Activated naive CD4-positive, alpha-beta T cell (primary cell): ENCODE results near the gene GRP.

Experiments used
- DNase-seq, 4 experiments: peaks; one replicate each; lab custom pipeline; 2025; lab: John Stamatoyannopoulos, UW

The GRP gene

GRCh38 chr18:59268127-59268720 lies 48.3 kb downstream of the GRP start:
- DNase-seq = no peak

DNA sequence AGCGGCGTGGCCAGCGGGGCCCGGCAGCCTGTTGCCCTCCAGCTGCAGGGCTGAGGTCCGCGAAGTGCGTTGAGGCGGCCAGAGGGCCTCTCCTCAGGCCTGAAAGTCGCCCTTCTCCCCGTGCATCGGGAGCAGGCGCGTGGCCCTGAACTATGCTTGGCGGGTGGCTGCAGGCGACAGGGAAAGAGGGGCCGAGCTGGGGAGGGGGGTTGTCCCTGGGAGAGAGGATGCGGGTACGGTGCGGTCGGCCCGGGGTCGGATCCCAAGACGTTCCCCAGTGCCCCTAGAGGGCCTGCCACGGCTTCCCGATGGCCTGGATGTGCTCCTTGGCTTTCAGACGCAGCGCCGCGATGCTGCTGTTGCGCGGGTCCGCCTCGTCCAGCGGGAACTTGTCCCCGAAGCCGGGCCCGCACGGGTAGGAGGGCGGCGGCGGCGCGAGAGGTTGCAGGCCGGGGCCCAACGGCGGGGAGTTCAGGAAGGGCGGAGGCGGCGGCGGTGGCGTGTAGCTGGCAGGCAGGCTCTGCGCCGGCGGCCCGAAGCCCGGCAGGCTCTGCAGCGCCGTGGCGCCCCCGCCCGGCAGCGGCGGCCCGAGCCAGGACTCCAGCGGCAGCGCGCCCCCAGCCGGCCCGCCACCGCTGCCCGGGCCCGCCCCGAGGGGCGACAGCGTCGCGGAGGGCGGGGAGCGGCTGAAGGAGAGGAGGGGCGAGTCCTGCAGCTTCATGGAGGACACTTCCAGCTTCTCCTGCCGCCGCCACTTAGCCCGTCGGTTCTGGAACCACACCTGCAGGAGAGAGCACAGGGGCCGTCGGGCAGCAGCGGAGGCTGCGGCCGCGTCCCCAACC lies 49.0 kb downstream of the GRP start:
- DNase-seq = no peak

DNA sequence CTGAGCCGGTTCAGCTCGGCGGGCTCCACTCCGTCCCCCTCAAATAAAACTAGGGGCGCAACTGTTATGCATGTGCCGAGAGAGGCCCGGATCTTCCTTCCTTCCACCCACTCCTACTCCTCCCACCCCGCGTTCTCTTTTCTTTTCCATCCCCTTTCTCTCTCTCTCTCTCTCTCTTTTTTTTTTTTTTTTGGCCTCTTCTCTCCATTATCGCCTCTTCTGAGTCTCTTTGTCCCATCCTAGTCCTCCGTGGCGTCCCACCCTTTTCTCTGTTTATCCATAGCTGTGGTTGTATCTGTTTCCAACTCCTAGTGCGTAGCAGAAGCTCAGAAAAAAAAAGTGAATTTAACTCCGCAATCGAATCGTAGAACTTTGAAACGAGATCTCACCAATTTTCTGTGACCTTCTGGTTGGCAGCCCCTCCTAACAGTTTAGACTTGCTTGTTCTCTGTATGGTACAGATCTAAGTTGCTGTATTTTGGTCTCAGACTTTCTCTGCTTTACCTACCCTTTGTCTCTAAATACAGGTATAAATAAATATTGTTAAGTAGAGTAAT lies 49.7 kb downstream of the GRP start:
- no peak for DNase-seq

DNA sequence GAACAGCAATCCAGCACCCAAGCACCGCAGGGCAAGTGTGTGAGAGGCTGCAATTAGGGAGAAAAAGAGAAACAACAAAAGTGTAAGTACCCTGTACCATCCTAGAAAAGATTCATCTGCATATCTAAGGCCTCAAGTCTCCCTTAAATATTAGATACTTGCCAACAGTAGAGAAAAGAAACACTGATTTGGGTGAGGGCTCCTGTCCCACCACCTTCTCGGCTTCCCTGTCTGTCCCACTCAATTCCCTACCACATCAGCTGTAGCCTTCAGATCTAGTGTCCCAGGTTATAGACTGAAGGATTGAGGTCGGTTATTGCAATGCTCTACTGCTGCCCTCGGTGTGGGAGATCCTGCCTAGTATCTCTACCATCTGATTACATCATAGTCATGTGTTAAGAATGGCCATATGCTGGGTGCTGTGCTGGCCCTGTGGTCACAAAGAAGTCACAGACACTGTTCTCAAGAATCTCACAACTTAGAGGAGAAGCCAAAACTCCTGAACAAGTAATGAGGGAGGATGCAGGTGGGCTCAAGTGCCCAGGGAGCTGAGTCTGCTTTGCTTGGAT lies 50.8 kb downstream of the GRP start:
- DNase-seq = no peak

DNA sequence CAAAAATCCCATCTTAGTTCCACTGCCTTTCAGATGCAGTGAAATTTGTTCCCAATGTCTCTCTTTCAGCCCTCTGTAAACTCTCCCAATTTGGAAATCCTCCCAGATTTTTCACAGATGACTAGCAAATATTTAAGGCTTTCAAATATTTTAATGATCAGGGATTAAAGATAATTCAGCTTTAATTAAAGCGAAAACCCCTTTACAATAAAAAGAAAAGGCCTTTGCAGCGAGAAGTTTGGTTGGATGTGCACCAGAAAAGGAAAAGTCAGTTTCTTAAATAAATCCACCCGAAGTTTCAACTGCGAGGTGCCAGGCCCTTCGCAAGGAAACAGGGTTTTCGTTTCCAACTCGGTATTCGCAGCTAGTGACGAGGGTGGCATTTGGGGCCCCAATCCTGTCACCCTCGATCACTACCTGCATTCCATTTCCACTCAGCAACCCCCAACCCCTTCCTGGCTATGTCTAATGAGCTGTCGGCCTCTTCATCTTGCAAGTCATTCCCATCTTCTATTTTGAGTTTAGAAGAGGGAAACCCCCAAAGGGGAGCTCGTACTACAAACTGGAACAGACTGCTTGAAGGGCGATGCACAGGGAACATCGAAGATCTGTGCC lies 51.8 kb downstream of the GRP start:
- DNase-seq = no peak

GRCh38 chr18:59272221-59272888 lies 52.4 kb downstream of the GRP start:
- no peak for DNase-seq

DNA sequence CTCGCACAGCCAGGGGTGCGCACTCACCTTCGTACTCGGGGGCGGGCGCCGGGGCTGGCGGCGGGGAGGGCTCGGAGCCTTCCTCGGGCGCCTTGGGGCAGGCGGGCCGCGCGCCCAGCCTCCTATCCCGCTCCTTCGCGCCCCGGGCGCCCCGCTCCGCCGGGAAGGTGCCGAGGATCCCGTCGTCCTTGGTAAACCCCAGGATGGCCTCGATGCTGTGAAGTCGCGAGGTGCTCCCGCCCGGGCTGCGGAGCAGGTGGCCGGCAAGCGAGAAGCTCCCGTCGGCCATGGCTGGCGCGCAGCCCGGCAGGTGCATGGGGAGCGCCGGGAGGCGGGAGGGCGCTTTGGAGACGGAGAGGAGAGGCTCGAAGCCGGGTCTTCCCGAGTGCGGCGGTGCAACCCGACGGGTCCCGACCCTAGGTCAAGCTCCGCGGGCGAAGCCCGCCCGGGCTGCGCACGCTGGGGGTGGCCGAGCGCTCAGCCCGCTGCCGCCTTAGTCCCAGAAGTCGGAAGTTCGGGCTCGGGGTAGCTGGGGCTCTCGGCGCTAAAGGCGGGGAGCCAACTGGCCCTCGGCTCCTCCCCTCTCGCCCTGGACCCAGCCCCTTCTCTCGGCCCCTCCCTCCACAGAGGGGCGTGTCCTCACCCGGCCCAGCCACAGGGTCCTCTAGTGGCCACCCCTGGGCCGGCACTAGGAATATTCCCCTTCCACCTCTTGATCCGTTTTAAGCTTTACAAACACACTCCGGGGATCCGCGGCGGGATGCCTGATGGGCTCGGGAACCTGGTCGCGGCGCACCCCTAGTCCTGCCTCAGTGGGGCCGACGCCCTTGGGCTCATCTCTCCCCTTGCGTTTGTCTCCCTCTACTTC lies 53.2 kb downstream of the GRP start, which contains the start of gene RAX:
RAX (minus strand) TSS at position 564 of the 868 bp plus-strand sequence; CDS start at position 316, 248 bp downstream.
- DNase-seq = no peak

GRCh38 chr18:59273759-59274532 lies 54.0 kb downstream of the GRP start:
- no peak for DNase-seq

GRCh38 chr18:59274533-59274928 lies 54.6 kb downstream of the GRP start:
- DNase-seq = no peak

- DNase-seq = no peak
These were observed 55.5 kb downstream of the GRP start for GRCh38 chr18:59275406-59275949.

DNA sequence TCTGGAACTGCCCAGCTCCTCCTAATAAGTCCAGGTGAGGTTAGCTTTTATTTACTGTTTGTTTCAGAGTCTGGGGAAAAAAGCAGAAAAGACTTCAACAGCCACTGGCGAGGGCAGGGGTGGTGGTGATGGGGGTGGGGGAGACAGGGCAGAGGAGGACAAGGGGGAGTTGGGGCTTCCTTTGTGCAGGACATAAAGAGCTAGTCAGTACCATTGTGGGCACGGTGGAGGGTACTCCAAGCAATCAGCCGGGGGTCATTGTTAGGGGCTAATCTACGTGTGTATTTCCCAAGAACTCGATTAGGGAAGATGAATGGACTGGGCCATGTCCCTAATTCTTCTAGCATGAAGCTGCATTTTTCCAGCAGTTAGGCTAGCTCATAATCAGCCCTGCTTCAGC lies 56.1 kb downstream of the GRP start:
- no peak for DNase-seq

DNA sequence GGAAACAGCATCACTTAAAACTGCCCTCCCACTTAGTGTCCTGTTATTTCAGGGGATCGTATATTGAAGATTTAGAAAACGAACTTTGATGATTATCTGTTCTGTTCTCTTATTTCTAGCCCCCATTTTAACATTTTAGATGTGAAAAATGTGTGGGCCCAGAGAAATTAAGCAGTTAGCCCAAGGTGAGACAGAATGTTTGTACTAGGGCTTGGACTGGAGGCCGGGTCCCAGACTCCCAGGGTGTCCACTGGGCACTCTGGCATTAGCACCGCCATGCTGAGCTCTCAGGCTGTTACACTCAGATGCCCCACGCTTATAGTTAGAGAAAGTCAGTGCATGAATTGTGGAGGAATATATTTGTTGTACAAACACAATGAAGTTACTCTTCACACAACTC lies 58.8 kb downstream of the GRP start:
- DNase-seq = no peak

DNA sequence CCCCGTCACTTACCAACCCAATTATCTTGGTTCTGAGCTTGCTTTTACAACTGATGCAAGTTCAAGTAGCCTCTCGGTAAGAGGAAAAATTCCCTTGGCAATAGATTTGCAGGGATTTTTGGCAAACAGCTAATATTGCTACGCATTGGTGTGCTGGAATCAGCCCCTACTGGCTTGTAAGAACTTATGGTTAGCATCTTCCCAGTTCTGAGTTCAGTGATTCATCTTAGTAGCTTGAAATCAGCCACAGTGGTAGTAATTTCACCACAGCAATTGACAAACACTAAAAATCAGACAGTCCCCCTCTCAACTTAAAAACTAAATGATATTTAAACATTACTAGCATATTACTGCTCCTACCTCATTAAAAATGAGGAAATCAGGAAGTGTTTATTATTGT lies 59.2 kb downstream of the GRP start:
- no peak for DNase-seq

- no peak for DNase-seq
These were observed 59.8 kb downstream of the GRP start for GRCh38 chr18:59279722-59280121.
